Transverse colon (tissue), 3 donors: ENCODE results near the gene BMAL1.

Experiments
- CTCF ChIP-seq, 5 experiments: fragments of 200-600 bp in 3 of 5; fragments of 450-650 bp in 2 of 5; sonication (generic) in 3 of 5; IDR thresholded peaks; 1 replicate in 2 of 5; 2 replicates in 3 of 5; pipeline ENCODE4 v1.5.1; 2016 to 2017; ENCODE audit warnings: antibody characterized with exemption in 5 of 5, inconsistent platforms in 3 of 5, mild to moderate bottlenecking in 2 of 5, moderate library complexity in 1 of 5
- EP300 ChIP-seq: sonication (generic); formaldehyde crosslinking; IDR thresholded peaks from one replicate; pipeline ENCODE4 v1.6.1; 2017; ENCODE audit warnings: antibody characterized with exemption, low read depth
- POLR2A ChIP-seq: fragments of 450-650 bp; IDR thresholded peaks from one replicate; pipeline ENCODE4 v1.6.1; 2016; ENCODE audit warnings: antibody characterized with exemption, mild to moderate bottlenecking, moderate library complexity

- TF ChIP-seq CTCF (IDR thresholded peaks at IDR 0.05) (no peak), POLR2A (no peak), EP300 (no peak)
Observed at GRCh38 chr11:13367115-13367514, 89.5 kb downstream of the BMAL1 start.
